Measurements from ENCODE around the gene CEND1.

The CEND1 gene

DNA sequence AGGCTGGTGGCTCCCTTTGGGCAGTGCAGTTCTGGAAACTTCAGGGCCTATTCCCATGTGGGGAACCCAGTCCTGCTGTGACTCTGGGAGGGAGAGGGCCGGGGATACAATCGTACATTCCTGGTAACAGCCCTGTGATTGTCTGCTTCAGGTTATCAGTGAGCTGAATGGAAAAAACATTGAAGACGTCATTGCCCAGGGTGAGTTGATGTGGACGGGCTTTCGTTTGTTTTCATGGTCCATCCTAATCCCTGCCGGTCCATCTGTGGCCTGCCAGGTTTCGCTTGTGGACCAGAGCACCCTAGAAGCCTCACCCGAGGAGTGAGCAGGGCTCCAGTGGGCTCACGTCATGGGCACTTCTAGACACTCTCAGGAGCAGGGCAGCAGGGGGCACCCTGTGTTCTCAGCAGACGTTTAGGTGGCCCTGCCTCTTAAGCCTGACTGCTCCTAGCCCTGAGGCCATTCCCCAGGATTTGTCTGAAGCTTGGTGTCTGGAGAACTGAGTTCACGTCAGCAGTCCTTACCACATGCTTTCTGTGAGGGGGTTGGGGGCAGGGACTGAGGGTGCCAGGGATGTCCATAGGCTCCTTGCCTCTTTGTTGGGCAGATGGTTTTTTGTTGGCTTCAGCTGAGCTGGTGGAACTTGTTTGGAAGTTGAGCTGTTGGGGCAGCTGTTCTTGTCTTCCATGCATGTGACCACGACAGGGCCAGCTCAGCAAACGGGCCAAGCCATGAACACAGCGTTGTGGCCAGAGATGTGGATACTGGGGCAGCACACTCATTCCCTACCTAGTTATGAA, 21.8 kb upstream of the CEND1 start:
- no peak for DNase-seq

DNA sequence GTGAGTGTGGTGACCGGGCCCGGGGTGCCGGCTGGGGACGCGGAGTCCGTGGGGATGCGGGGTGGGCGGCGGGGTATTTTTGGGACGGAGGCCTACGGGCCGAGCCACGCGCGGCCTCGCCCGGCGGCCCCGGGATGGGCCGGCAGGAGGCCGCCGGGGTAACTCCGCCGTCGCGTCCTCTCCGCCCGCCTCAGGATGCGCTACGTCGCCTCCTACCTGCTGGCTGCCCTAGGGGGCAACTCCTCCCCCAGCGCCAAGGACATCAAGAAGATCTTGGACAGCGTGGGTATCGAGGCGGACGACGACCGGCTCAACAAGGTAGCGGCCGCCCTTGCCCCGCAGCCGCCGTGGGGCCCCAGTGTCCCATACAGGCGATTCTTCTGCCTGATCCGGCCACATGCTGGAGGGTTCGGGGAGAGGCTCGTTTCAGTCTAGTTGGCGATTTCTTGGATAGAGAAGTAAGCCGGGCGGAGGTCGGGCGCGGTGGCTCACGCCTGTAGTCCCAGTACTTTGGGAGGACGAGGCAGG, 20.2 kb upstream of the CEND1 start:
- no peak for DNase-seq

DNA sequence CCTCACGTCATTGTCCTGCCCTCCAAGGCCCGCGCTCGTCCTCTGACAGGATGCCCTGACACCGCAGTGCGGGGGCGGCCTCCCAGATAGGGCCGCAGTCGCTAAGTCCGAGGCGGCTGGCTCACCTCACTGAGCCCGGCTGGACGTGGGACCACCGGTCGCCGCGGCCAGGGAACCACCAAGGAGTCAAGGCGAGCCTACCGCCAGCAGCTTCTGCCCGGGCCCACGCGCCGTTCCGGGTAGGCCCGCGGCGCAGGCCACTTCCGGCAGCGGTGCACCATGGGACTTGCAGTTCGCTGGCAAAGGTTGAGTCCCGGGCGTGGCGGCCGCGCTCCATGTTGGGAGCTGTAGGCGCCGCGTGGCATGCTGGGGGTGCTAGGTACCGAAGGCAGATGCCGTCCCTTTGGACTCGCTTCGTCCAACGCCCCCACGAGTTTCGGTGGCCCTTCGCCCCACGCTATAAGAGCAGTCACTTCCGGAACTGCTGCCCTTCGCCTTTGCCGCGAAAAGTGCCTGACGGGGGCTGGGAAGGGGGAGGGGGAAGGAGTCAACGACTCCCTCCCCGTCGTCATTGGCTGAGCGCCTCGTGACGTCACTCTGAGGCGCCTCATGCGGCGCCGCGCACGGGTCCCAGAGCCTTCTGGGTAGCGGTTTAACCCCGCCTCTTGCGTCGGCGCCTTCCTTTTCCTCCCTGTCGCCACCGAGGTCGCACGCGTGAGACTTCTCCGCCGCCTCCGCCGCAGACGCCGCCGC, 19.6 kb upstream of the CEND1 start, which contains the start of gene RPLP2:
Gene RPLP2 (plus strand): TSS at position 681 of the 753 bp plus-strand sequence. CDS start 268 bp downstream, outside the sequence.
- peak; percentile 97 for DNase-seq

DNA sequence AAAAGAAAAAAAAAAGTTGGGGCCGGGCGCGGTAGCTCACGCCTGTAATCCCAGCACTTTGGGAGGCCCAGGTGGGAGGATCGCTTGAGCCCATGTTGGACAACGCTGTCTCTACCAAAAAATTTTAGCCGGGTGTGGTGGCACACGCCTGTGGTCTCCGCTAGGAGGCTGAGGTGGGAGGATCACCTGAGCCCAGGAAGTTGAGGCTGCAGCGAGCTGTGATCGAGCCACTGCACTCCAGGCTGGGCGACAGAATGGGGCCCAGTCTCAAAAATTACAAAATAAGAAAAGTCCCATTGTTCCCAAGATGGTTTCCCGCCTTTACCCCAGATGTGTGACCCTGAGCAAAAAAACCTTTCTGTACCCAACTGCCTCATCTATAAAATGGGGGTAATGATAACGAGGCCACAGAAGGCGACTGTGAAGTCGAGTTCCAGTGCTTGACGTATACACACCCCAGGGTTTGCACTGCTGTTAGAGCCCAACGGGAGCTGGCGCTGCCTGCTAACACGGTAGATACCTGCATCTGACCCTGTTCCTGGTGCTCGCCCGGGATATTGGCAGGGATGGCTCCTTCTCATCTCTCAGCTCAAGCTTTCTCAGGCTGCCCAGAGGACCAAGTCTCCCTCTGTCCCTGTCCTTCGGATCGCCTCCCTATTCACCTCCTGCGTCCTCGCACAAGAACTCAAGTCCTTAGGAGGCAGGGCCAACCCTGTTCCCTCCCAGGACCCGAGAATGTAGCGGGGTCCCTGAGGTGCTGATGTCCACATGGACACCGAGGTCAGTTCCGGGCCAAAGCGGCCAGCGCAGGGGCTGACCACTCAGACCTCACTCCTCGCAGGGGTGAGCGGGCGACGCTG, 18.8 kb upstream of the CEND1 start:
- DNase-seq, result peak; percentile 30

DNA sequence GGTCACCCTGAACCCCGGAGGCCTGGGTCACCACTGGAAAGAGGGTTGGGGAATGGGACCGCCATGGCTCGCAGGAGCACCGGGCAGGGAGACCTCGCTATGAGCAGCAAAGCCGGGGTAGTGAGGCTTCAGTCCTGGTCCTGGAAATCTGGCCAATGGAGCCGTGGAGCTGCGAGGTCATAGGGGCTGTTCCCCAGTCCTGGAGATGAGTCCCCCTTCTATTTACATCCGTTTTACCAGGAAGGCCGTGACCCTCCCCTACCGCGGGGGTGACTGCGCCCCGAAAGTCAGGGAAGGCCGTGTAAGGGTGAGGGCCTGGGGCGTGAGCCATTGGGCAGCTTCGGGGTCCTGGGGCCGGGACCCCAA, 14.7 kb upstream of the CEND1 start:
- no peak for DNase-seq

DNA sequence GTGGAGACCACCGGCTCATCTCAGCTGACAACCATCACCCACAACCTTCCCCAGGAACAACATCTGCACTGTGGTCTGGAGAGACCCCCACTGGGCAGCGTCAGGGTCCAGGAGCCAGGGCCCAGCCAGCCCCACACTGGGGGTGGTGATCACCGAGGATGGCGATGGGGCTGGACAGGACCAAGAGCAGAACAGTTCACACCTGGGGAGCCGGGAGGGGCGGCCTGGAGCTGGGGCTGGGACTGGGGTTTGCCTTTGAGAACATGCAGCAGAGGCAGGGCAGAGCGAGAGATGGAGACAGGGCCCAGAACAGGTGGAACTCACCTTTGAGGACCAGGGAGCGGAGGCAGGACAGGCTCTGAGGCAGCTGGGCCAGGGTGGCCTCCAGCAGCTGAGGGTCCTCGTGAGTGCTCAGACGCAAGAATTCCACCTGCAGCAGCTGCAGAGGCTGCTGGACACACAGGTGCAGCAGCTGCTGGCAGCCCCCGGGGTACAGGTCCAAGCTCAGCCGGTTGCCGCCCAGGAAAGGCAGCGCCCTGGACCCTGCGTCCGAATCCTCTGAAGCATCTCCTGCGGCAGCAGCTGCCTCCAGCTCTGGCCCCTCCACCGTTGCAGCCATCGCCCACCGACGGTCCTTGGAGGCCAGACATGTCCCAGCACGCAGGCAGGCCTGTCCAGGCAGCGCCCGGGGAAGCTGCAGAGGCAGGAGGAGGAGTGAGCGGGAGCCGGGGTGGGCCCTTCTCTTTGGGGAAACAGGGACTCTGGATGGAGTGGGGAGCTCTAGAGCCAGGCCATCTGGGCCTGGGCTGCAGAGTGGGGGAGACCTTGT, 14.1 kb upstream of the CEND1 start:
- no peak for DNase-seq

DNA sequence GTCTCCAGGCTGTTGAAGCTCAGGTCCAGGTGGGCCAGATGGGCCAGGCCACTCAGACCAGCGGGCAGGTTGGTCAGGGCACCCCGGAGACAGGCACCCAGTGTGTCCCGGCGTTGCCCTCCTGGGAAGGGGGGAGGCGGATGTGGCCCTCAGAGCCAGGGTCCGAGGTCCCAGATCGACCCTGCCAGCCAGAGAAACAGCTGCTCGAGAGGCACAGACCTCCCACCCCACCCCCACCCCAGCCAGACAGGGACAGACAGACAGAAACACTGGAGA, 13.5 kb upstream of the CEND1 start:
- no peak for DNase-seq

DNA sequence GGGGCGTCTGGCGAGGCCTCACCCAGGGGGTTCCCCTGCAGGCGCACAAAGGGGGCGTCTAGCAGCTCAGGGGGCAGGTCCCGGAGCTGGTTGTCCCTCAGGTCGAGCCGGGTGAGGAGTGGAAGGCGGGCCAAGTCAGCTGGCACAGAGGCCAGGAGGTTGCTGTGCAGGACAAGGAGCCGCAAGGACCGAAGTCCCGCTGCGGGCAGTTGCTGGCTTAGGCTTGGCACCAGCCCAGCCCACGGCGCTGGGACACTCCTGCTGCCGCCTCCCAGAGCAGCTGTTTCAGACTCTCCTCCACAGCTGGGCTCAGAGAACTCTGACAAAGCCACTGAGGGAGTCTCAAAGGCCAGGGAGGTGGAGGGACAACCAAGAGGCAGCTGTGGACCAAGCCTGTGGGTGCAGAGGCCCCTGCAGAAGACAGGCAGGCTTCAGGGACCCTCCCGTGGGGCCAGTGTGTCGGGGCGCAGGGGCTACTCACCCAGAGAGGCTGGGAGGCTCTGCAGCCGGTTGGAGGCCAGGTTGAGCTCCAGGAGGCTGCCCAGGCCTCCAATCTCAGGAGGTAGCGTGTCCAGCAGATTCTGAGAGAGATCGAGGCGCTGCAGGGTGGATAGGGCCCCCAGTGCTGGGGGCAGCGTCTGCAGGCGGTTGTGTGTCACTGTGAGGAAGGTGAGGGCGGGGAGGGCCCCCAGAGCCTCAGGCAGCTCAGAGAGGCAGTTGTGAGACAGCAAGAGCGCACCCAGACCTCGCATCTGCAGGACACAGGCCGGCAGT, 13.0 kb upstream of the CEND1 start:
- DNase-seq, result no peak

DNA sequence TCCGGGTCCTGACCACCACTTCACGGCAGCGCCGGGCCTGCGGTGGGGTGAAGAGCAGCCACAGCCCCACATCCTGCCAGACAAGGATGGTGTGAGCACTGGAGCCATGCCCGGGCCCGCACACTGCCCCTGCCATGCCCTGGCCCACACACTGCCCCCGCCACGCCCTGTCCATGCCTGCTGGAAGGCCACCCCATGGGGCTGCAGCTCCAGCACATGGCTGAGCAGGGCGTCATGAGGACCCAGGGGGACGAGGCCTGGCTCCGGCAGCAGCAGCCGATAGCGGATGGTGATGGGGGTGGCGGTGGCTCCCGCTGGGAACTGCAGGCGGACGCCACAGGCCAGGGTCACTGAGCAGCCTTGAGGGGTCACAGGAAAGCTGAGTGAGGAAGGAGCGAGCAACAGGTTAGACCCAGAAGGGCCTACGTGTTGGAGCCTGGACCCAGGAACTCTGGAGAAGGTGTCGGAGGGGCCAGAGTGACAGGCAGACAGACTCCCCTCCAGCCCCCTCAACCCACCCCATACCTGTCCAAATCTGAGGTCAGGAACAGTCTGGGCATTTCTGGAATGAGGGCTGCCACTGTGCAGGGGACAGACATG, 12.2 kb upstream of the CEND1 start:
- no peak for DNase-seq

DNA sequence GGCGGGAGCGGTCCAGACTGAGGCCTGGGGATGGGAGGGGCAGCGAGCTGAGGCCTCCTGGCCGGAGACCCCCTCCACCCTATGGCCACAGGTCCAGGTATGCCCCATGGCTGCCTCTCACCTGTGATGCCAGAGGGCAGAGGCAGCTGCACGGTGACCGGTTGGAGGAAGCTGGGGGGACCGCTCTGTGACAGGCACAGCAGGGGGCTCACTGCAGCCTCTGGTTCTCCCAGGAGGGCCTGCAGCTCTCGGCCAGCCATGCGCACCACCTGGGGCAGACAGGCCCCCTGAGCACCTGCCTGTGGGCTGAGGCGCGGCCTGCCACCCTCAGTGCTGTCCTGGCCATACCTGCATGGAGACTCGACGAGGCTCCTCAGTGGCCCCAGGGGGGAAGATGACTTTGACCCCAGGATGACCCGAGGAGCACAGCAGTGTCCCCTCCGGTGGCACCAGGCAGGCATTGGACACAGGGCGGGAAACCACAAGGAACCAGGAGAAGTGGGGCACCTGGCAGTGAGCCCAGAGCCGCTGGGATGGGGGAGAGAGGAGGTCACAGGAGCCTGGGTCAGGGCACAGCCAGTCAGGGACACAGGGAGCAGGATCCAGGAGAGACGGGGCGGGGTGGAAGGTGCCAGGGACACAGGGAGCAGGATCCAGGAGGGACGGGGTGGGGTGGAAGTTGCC, 11.3 kb upstream of the CEND1 start:
- DNase-seq, result no peak

DNA sequence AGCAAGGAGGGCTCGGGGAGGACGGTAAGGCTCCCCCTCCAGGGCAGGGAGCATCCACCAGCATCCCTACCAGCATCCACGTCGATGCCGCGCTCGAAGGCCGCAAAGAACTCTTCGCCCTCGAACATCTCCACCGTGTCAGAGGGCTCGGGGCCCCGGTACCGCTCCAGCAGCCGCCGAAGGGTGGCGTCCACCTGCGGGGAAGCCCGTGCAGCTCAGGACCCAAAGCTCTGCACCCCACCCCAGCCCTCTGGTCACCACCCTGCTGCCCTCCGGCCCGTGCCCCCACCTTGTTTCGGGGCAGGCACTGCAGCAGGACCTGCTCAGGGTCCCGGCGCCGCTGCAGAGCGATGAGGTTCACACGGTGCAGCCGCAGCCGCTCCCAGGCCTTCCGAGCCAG, 10.6 kb upstream of the CEND1 start:
- DNase-seq, result no peak

DNA sequence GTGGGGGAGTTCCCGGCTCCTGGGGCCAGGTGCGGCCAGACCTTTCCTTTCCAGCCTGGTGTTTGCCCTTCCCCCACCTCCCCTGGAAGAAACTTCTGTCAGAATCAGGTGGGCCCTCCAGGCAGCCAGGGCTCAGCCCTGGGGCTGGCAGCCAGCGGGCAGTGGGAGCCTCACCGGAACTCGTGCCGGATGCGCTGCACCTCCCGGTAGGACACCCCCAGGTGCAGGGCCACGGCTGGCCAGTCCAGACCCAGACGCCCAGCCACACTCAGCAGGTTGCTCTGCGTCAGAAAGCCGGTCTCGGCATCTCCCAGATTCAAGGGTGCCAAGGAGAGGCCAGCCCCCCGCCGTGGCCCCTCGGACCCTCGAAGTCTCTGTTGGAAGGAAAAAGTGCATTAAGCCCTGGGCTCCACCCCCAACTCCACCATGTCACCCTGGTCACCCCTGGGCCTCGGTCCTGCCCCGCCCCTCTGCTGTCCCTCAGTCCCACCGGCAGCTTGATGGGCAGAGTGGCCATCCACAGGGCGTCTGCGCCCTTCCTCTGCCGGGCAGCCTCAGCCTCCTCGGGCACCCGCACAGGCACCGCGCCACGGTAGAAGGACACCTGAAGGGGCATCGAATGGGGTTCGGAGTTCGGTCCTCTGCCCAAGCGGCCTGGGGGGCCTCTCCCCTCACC, 9.9 kb upstream of the CEND1 start:
- DNase-seq, result no peak

DNA sequence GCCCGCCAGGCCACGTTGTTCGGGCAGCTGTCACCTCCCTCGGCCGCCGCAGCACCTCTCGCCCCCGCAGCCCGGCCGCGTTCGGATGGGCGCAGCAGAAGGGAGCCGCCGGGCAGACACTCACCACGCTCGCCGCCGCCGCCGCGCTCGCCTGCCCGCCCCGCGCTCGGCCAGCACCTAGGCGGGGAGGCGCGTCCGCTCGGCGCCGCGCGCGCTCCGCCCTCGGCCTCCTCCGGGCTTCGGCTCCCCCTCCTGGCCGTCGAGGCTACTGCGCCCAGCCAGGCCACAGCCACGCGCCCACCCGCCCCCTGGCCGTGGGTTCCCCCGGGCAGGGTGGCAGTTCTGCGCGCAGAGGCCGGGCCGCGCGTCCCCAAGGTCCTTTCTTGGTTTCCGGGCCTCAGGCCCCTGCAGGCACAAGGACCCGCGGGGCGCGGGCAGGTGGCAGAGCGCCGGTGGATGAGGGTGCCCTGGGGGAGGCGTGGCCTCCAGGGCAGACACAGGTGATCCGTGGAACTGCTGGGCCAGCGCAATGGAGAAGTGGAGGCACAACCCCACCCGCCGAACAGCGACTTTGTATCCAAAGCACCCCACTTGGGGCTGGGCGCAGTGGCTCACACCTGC, 8.3 kb upstream of the CEND1 start, which contains the start of gene SLC25A22:
Gene SLC25A22 (minus strand): TSS at position 189 of the 621 bp plus-strand sequence. CDS start 3,275 bp downstream, outside the sequence.
- DNase-seq, result peak; percentile 86

DNA sequence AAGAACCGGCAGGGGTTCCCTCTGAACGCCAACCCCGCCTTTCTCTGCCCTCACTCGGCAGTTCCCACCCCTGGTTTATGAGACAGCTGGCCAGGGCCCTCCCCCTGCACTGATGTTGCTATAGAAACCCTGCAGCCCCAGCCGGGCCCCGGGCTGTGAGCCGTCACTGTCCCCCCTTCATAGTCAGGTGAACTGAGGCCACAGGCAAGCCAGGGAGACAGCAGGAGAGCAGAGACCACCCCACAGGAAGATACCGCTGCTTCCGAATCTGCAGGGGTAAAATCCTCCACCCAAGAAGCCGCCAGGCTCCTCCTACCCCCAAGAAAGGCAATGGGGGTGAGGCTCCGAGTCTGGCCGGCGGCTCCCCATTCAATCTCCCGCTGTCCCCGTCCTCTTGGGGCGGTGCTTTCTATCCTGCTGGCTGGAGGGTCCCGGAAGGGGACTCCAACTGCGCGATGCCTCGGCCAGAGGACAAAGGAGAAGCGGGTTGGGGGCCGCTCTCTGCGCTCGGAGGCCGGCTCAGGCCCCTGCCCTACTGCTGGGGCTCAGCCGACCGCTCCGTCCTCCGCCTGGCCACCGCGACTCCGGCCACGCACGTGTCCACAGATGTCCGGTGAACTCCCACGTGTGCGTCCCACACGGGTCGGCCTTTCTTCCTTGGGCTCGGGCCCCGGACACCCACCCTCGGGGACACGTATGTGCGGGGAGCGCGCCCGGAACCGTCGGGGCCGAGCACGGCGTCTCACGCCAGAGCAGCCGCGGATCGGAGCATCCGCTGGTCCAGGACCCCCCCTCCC, 7.6 kb upstream of the CEND1 start:
- DNase-seq, result peak; percentile 75

DNA sequence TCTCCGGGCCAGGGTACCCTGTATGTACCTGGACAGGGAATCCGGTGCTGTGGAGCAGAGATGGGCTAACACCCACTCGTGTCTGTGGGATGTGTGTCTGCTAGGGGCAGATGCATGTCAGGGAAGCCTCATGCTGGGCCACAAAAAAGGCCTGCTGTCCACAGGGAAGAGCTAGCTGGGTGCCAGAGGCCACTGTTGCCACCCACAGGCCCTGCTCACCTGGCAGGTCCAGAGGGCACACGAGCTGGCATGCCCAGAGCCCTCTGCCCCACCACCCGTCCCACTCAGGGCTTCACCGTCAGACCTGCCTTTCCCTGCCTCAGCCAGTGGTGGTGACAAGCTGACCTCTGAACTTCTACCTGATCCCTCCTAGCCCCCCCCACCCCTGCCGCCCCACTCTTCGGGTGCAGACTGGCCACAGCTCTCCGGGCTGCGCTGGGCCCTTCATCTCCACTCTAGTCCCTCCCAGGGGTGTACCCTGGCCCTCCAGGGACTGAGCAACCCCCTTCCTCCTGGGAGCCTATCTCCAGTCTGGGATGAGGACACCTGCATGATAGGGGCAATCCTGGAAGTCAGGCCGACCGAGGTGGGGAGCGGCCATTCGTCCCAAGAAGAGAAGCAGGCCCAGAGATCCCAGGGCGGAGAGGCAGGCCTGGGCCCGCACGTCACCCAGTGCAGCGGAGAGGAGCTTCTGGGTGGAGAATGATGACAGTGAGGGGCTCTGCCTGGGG, 6.8 kb upstream of the CEND1 start:
- no peak for DNase-seq

DNA sequence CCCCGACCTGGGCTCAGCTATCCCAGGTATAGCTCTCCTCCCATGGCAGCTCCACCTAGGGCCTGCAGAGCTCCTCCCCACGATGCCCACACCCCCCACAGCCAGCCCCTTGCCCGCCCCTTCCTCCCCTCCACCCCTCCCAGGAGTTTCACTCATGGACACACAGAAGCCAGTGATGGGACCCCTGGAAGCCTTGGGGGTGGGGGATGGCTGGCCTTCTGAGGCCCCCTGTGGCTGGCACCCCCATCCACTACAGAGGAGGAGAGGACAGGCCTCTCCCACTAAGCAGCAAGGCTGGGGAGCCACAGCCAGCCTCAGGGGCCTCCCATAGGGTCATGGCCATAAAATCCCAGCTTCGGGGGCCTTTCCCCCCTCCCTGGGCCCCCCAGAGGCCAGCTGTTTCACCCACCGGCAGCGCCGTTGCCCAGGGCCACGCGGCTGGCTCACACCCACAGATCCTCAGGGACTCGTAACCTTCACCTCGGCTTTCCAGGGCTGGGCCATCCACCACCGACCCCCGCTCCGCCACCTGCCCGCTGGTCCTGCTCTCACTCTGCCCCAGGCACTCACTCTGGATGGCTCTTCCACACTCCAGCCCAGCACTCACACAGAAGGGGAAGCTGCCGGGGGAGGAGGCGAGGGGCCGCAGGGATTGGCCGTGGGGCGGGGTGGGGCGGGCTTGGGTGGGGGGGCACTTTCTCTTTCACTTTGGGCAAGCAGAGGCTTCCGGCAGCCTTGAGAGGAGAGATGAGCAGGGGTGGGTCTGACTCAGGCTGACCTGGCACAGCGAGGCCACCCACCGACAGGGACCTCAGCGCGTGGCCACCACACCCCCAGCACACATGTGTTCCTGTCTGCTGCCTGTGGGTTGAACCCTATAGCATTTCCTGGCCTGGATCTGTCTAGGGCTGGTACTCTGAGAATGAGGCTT, 6.0 kb upstream of the CEND1 start:
- peak; percentile 91 for DNase-seq

Measured in CD4-positive, alpha-beta T cell treated with Interleukin-6 for 4 hours (primary cell).